GM19395 (cell line): ENCODE results near the gene NUMB.

Source experiments
- ATAC-seq: cut with Tn5 transposase; IDR thresholded peaks from one replicate; pipeline ENCODE4 v1.9.1; 2021; ENCODE audit warnings: mild to moderate bottlenecking, moderate library complexity; ENCODE audit not compliant: unreplicated experiment

NUMB gene

DNA sequence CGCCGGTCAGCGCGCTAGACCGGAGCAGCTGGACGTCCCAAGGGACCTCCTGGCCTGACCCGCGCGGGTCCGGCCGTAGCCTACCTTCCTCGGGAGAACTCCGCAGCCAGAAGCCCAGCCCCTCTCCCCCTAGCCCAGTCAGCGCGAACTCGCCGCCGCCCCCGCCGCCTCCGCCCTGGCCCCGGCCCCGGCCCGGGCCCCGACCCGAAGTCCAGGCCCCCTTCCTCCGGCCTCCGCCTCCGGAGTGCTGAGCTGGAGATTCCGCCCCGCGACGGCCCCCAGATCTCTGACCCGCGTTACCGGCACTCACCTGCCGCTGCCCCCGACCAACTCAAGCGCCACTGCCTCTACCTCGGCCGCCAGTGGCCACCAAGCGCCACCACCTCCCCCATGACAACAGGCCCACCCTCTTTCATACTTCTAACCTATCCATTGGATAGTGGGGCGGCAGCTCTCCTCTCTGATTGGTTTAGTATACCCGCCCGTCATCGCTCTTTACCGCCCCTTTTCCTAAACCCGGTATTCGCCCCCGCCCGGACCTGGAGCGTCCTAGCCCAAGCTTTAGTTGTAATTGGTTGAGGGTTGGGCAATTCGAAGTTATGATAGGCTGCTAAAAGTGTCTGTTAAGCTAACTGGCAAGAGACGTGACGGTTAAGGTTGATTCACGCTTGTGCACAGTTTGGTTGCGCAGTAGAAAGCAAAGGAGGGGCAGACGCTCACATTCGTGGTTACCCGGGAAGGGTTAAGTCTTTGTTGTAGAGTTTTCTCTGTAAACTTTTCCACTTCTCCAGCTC lies at the start of gene NUMB:
TSS of gene NUMB (minus strand) at position 364 of the 794 bp plus-strand sequence. CDS start 102,795 bp downstream, outside the sequence.
- ATAC-seq, result peak; percentile 95

DNA sequence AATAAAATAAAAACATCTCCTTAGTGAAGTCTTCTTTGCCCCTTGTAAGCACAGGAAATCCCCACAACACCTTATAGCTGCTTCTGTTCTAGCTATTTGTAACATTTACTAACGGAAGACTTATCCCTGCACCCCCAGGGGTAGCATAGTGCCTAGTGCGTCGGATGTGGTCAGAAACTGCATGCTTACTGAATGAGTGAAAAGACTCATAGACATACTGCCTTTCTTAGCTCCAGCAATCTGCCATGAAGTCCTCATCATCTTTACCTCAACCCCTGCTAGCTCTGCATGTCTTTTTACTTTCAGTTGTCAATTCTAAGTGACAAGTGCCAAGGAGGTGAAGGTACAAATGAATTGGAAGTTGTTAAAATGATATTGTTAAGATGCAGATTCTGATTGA lies 45.3 kb upstream of the NUMB start:
- ATAC-seq, result no peak

DNA sequence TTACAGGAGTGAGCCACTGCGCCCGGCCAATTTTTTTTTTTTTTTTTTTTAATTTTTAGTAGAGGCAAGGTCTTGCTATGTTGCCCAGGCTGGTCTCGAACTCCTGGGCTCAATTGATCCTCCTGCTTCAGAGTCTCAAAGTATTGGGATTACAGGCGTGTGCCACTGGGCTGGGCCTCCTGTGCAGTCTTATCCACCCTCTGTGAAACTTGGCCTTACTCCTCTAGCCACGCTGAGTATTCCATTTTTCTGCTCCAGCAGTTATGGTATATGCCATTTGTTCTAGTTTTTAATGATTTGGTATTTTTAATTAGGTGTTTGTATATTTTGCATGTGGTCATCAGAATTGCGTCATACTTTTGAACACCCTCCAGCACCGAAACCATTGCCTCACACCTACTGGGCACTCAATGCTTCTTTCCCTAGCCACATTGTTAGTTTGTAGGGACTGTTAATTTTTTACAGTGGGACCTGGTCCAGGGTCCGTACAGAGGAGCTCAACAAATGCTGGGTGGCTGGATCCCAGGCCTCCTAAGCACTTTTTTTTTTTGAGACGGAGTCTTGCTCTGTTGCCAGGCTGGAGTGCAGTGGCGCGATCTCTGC lies 43.8 kb upstream of the NUMB start:
- no peak for ATAC-seq

DNA sequence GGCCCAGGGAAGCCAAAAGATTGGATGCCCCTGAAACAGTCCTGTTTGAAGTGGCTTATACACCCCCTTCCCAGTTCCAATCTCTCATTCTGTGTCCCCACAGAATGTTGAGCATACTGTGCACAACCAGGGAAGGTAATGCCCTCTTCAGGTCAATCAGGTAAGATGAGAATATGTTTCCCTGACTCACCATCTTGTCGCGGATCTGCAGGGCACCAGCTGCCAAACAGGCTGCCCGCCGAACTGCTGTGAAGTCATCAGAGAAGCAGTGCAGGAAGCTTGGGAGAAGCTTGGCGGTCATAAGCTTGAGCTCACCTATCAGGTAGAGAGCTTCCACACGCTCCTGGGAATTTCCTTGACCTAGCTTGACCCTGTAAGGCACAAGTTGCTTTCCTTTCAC lies 42.0 kb upstream of the NUMB start:
- ATAC-seq, result no peak

DNA sequence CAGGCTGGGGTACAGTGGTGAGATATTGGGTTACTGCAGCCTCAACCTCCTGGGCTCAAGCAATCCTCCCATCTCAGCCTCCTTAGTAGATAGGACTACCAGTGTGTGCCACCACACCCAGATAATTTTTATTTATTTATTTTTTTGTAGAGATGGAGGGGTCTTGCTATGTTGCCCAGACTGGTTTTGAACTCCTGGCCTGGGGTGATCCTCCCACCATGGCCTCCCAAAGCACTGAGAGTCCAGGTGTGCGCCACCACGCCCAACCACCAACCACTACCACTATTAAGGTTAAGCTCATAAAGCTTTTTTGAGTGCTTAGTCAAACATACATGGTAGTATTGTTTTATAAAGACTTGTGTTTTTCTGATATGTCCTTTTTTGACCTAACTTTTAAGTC lies 36.2 kb upstream of the NUMB start:
- no peak for ATAC-seq

DNA sequence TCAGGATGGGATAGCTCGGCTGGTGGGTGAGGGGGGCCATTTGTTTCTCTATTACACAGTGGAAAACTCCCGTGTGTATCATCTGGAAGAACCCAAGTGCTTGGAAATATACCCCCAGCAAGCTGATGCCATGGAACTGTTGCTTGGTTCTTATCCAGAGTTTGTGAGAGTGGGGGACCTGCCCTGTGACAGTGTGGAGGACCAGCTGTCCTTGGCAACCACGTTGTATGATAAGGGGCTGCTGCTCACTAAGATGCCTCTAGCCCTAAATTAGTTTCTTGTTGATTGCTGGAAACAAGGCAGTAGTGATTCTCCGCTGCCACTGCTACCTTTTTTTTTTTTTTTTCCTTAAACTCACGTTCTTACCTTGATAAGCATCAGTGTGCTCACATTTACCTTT lies 34.3 kb upstream of the NUMB start:
- no peak for ATAC-seq

DNA sequence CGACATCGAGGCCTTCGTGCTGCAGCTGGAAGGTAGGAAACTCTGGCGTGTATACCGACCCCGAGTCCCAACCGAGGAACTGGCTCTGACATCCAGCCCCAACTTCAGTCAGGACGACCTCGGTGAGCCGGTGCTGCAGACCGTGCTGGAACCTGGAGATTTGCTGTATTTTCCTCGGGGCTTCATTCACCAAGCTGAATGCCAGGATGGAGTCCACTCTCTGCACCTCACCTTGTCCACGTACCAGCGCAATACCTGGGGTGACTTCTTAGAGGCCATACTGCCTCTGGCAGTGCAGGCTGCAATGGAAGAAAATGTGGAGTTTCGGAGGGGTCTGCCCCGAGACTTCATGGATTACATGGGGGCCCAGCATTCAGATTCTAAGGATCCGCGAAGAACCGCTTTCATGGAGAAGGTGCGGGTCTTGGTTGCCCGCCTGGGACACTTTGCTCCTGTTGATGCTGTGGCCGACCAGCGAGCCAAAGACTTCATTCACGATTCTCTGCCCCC lies 33.8 kb upstream of the NUMB start:
- no peak for ATAC-seq

DNA sequence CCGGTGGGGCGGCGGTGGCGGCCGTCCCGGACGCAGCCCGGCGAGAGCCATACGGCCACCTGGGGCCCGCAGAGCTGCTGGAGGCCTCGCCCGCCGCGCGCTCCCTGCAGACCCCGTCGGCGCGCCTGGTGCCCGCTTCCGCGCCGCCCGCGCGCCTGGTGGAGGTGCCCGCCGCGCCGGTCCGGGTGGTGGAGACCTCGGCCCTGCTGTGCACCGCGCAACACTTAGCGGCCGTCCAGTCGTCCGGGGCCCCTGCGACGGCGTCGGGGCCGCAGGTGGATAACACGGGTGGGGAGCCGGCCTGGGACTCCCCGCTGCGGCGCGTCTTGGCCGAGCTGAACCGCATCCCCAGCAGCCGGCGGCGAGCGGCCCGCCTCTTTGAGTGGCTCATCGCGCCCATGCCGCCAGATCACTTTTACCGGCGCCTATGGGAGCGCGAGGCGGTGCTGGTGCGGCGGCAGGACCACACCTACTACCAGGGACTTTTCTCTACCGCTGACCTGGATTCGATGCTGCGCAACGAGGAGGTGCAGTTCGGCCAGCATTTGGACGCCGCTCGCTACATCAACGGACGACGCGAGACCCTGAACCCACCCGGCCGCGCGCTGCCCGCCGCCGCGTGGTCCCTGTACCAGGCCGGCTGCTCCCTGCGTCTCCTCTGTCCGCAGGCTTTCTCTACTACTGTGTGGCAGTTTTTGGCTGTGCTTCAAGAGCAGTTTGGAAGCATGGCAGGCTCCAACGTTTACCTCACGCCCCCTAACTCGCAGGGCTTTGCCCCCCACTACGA lies 33.1 kb upstream of the NUMB start:
- ATAC-seq, result peak; percentile 66

DNA sequence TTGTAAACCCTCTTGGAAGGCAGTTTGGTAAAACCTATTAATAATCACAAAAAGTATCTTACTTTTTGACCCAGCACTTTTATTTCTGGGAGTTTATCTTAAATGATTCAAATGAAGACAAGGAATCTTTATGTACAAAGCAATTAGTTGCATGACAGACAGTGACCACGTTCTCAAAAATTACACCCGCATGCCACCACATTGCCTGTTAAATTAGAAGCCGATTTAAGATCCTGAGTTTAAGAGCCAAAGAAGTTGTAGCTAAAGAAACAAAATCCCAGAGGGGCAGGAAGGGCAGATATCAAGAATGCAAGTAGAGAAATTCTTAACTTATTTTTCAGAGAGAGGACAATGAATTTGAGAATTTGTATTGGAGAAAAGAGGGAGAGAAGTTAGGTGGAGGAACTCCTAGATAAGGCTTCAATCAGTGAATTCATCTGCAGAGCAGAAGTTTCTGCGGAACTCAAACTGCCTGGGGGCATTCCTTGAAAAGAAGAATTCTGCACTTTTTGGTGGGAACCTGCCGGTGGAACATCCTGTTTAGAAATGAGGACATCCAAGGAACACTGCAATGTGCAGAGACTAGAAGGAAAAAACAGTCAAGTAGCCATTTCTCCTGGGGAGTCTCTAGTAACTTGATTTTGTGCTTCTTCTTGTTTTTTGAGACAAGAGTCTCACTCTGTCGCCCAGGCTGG lies 31.3 kb upstream of the NUMB start:
- ATAC-seq, result no peak

DNA sequence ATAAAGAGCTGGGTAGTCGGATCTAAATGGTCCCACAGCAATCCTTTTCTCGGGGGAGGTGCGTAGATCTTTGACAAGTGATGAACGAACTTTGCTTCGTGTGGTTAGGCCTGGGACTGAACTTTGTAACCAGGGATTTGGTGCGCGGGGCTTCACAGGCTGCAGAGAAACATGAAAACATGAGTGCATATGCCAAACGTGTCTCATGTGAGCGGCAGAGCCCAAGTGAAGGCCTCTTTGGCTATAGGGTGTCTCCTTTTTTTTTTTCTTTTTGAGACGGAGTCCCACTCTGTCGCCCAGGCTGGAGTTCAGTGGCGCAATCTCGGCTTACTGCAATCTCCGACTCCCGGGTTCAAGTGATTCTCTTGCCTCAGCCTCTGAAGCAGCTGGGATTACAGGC lies 20.3 kb upstream of the NUMB start:
- ATAC-seq, result no peak

DNA sequence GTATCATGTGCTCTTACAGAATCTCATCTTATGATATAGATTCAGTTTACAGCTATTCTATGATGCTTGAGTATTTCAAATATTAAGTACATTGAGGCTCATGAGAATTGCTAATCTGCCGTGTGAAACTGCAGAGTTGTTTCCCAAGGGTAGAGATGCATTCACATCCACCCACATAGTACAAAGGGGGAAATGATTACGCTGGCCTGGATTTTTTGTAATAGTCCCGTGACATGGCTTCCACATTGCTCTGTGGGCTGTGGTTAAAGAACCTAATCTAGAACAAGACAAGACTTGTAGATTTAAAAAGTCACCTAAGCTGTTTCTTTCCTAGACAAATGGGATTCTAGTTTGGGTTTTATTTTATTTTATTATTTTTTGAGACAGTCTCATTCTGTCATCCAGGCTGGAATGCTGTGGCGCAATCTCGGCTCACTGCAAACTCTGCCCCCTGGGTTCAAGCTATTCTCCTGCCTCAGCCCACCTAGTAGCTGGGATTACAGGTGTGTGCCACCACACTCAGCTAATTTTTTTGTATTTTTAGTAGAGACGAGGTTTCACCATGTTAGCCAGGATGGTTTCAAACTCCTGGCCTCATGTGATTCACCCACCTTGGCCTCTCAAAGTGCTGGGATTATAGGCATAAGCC lies 19.4 kb upstream of the NUMB start:
- ATAC-seq, result no peak

DNA sequence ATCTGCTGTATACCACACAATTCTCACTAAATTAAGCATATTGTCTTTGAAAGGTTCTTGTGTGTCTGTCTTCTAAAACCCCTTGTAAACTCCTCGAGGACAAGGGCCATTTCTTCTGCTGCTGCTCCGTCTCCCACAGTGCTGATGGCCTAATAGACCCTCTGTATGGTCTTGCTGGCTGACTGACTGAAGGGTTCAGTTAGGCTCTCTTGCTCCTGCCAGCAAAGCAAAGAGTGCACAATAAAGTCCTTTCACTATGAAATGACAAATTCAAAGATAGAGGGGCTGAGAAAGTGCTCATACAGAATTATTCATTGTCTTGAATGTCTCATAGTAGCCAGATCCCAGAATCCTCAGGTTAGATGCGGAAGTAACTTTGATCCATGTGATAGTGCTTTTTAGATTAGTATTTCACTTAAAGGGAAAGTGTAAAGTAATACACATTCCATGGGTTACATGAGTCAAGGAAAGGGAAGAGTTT lies 18.1 kb upstream of the NUMB start:
- ATAC-seq, result no peak

DNA sequence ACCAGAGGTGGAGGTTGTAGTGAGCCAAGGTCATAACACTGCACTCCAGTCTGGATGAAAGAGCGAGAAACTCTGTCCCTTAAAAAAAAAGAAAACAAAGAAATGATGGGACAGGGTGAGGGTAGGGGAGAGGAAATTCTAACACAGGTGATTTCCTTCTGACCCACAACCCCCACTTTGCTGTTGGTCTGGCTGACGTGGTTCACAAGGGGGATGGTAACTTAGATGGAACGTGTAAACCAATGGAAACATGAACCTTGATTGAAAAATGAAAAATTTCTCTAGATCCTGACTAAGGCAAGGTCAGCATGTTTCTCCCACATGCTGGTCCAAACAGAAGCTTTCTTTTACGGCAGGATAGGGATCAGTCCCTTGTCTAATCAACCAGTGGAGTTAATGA lies 16.6 kb upstream of the NUMB start:
- ATAC-seq, result no peak

DNA sequence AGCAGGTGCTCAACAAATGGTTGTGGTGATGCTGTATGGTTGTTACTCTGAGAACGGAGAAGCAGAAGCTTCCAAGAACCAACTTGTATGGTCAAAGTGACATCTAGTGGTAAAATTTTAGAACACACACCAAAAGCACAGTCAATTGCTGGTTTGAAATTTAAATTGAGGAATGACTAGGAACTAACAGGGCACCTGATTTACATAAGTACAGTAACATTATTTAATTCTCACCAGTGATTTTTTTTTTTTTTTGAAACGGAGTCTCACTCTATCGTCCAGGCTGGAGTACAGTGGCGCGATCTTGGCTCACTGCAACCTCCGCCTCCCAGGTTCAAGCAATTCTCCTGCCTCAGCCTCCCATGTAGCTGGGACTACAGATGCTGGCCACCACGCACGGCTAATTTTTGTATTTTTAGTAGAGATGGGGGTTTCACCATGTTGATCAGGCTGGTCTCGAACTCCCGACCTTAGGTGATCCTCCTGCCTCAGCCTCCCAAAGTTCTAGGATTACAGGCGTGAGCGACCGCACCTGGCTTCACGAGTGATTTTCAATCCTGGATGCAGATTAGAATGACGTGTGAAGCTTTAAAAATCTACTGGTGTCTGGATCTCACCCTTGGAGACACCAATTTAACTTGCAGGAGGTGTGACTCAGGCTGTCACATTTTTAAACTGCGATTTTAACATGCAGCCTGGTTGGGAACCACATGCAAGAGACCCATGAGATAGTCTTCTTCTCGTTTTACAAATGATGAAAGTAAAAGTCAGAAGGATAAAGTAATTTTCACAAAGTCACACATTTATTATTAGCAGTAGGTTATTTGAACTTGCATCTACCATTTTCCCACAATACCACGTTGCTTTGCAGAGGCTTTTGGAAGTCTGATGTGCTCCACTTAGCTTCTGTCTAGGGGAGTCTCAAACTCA lies 14.1 kb upstream of the NUMB start:
- ATAC-seq, result no peak

DNA sequence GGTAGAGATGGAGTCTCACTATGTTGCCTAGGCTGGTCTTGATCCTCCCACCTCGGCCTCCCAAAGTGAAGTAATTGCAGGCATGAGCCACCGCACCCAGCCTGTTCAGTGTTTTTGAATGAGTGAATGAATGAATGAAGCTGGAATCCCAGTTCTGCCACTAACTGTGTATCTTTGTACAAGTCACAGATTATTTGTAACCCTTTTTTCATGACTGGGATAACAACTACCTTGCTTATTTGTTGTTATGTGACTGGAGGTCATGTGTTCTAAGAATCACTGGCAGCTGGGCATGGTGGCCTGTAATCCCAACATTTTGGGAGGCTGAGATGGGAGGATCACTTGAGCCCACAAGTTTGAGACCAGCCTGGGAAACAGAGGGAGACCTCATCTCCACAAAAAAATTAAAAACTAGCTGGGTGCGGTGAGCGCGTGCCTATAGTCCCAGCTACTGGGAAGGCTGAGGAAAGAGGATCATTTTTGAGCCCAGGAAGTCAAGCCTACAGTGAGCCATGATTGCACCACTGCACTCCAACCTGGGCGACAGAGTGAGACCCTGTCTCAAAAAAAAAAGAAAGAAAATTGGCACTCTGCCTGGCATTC lies 13.3 kb upstream of the NUMB start:
- no peak for ATAC-seq

DNA sequence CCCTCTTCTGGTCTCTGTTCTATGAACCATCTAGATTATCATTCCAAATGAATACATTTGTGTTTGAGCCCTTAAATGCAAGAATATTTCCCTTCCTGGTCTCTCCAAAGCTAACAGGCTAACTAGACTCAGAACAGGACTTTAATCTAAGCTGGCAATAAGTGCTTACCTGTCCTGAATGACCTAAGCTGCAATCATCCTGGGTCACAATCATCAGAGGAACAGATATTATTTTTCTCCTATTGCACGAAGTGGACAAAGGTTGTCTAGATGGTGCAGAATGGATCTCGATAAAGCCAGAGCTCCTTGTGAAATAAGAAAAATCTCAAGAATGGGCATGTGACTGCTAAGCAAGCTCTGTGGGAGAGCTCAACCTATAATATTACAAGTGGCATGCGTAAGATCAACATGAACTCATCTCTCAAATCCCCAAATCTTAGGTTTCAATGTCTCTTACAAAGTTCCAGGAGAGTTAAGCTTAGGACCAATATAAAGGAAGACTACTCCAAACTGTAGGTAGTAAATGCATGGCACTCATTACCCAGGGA lies 10.6 kb upstream of the NUMB start:
- ATAC-seq, result no peak

DNA sequence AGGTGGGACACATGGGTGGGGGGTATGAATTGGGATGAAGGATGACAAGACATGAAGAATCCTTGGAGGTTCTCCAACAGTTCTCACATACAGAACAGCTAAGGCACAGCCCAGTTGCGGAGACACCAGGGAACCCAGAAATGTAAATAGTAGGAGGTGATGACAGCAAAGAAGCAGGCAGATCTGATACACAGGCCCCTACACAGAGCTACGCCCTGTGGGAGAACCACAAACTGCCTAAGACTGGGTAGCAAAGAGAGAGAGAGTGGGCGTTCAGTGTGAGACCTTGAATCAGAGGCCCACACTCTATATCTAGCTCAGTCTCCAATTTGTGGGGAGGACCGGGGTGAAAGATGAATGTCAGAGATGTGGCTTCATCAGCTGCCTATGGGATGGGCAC lies 9.5 kb upstream of the NUMB start:
- no peak for ATAC-seq

DNA sequence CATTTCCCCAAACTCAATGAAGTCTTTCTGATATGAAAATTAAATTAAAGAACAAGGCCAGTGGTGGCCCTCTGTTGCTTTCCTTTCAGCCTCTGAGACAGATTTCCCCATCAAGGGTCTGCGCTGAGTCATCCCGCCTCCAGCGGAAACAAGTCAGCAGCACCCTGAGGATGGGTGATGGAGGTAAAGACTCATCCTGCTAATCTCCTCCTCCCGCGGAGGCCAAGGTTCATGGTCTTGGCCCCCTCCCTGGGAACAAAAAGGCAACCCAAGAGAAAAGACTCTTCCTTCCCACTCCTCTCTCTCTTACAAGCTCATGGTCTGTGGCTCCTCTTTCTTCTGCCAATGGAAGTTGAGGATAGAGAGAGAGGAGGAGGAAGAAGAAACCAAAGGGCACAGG lies 9.0 kb upstream of the NUMB start:
- ATAC-seq, result no peak

DNA sequence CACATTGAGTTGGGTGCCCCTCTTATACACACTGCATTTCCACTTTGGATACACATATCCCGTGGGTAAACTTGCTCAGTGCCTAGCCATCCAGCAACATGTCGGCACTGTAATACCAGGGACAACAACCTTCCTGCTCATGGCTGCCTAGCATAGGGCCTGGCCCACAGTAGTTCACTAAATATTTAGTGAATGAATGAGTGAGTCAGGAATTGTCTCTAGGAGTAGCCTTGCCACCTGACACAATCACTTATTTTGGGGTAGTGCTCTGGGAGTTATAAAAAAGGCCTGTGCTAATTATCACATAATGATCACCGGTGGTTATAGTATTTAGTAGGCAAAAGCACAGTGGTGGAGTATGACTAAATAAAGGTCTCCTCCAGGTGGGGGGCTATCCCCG lies 8.5 kb upstream of the NUMB start:
- no peak for ATAC-seq
